NCI-H2107 treated with DMSO at 0.1 percent for 48 hours (cell line): Measurements from ENCODE around the gene AHR.
"Not testable (repeated sequence)": the region's sequence is repeated elsewhere in the genome, so short reads cannot be mapped to it uniquely, and the experiment has no call there.

ENCODE experiments used
- DNase-seq: peaks from one replicate; lab custom pipeline; 2025; ENCODE audit not compliant: unreplicated experiment; lab: John Stamatoyannopoulos, UW

AHR gene

GRCh38 chr7:17371671-17372524 is 73.4 kb downstream of the AHR start:
- DNase-seq, result no peak

- no peak for DNase-seq
These were observed 75.7 kb downstream of the AHR start for GRCh38 chr7:17374157-17374556.

- DNase-seq, result no peak
These were observed 76.2 kb downstream of the AHR start for GRCh38 chr7:17374654-17375053.

DNA sequence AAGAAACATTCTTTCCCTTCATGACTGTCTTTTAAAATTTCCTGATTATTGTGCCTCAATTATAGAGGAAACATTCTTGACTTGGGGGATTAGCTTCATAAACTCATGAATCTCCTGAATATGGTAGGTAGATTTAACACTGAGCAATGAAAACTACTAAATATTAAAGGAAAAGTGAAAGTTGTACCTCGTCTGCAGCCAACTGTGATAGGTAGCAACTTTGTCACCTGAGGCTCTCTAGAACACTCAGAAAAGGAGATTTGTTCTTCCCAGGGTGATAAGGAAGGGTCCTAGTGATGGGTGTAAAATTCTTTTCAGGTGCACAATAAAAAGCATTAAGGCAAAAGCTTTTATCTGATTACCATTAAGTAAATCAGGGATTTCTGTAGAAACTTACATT is 78.1 kb downstream of the AHR start:
- DNase-seq, result no peak

- DNase-seq, result no peak
These were observed 82.5 kb downstream of the AHR start for GRCh38 chr7:17380736-17381662.

- DNase-seq, result not testable (repeated sequence)
These were observed 84.2 kb downstream of the AHR start for GRCh38 chr7:17382408-17383354.

- no peak for DNase-seq
These were observed 85.9 kb downstream of the AHR start for GRCh38 chr7:17384400-17384799.

DNA sequence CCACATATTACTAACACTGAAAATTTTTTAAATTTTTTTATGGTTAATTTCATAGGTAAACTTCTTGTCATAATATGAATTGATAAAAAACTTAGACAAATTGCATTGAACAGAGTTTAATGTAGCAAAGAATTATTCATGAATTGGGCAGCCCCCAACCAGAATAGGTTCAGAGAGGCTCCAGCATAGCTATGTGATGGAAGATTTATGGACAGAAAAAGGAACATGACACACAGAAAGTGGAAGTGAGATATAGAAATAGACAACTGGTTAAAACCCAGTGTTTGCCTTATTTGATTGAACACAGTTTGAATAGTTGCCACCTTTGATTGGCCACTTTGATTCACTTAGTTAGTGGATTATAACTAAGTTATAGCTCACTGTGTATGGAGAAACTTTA is 87.2 kb downstream of the AHR start:
- DNase-seq, result no peak

- DNase-seq, result no peak
These were observed 91.9 kb downstream of the AHR start for GRCh38 chr7:17390392-17390791.

DNA sequence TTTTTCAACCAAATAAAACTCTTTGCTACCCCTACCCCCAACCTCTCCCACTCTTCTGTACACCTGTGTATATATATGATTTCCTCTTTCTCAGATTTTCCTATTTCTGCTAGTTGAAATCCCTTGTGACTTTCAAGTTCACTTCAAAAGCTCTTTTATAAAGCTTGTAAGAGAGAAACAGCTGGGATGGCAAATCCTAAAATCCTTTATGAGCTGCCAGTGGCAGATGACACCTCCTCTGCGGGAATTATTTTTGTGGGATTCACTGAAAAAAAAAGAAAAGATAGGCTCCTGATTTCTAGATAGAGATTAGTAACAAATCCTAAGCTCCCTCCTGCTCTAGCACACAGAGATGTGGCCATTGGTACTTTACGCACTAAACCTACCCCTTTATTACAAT is 92.9 kb downstream of the AHR start:
- no peak for DNase-seq

DNA sequence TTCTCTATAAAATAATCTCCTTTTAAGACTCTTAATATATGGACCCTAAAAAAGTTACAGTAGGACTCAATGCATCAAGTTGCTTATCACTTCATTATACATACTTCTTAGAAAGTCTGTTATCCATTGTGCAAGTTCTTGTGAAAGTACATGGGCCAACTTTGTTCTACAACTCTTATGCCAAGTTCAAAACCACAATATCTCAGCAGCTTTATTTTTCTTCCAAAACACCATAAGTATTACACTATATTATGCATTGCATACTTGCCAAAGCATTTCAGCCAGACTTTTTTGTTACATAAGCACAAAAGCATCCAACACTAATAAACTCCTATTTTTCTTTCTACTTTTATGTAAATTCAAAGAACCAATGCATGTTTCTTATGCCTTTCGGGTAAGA is 94.4 kb downstream of the AHR start:
- no peak for DNase-seq

GRCh38 chr7:17394563-17394962 is 96.1 kb downstream of the AHR start:
- not testable (repeated sequence) for DNase-seq
